ENCODE data around the gene HOXA11. TPM values are rescaled to one million over a fixed set of nuclear protein-coding genes. Genes with fewer than 3 reads are reported as not detected.

Gene HOXA11
- total RNA-seq, 2 donors from 2014 or later, result not detected

GRCh38 chr7:27152816-27153442 lies 32.1 kb downstream of the HOXA11 start:
- TF ChIP-seq, protein P1, sequence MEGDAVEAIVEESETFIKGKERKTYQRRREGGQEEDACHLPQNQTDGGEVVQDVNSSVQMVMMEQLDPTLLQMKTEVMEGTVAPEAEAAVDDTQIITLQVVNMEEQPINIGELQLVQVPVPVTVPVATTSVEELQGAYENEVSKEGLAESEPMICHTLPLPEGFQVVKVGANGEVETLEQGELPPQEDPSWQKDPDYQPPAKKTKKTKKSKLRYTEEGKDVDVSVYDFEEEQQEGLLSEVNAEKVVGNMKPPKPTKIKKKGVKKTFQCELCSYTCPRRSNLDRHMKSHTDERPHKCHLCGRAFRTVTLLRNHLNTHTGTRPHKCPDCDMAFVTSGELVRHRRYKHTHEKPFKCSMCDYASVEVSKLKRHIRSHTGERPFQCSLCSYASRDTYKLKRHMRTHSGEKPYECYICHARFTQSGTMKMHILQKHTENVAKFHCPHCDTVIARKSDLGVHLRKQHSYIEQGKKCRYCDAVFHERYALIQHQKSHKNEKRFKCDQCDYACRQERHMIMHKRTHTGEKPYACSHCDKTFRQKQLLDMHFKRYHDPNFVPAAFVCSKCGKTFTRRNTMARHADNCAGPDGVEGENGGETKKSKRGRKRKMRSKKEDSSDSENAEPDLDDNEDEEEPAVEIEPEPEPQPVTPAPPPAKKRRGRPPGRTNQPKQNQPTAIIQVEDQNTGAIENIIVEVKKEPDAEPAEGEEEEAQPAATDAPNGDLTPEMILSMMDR (IDR thresholded peaks at IDR 0.05), result no peak
- Histone ChIP-seq H3K4me3 (peak overlapping the region in 1 of 2 donors; percentile 6), H3K36me3 (no peaks in the 10 kb centered on the region), H3K9me3 (no peaks in the 10 kb centered on the region), H3K4me1 (peaks cover 0 to 58% of the 10 kb centered on the region in 2 donors), H3K27ac (no peak overlapping the region), H3K27me3 (peaks cover 66 to 91% of the 10 kb centered on the region in 2 donors)
- no peak for DNase-seq (ENCODE audit: low spot score)

DNA sequence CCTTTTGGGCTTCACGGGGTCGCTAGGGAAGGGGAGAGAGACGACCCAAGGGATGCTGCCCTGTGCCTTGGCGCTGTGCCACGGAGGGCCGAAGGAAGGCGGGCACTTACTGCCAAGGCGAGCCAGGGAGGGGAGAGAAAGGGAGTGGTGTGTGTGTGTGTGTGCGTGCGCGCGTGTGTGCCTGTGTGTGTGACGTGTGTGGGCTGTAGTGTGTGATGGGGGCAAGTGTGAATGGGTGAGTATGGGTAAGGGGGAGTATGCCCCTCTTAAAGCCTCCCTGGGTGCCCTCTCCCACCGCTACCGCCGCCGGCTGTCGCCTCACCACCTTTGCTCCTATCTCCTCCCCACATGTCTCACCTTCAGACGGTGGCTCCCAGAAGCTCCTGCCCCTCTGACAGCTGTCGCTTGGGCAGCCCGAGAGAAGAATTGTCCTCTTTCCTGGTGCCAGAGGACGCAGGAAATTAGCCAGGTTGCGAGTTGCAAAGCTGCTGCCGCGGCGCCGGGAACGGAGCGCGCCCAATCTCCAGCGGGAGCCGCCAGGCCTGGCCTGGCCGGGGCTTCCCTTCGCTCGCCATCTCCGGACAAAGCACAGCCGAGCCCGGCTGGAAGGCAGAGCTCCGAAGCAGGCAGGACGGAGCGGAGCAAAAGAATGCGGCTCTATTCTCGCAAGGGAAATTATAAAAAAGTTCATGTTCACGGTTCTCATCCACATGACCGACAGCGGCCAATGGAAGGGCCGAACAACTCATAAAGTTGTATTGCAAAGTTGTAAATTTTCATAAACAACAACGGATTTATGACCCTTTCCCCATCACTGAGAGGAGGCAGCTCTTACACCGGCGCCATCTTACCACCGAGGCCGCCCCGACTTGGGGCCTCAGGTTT lies 32.9 kb downstream of the HOXA11 start, which contains the start of gene HOXA3:
Gene HOXA3 (minus strand): TSS at position 653 of the 885 bp plus-strand sequence. CDS start 41,943 bp downstream, outside the sequence.
- Histone ChIP-seq H3K4me3 (peak within 1 kb of the TSS in 1 of 2 donors; percentile 30), H3K36me3 (no peaks in the 10 kb centered on the region), H3K27ac (no peak within 1 kb of the TSS), H3K4me1 (peaks cover 0 to 66% of the 10 kb centered on the region in 2 donors), H3K27me3 (peaks cover 64 to 96% of the 10 kb centered on the region in 2 donors), H3K9me3 (no peaks in the 10 kb centered on the region)
- TF ChIP-seq, protein P1 (IDR thresholded peaks at IDR 0.05), result no peak
- no peak for DNase-seq (ENCODE audit: low spot score)

DNA sequence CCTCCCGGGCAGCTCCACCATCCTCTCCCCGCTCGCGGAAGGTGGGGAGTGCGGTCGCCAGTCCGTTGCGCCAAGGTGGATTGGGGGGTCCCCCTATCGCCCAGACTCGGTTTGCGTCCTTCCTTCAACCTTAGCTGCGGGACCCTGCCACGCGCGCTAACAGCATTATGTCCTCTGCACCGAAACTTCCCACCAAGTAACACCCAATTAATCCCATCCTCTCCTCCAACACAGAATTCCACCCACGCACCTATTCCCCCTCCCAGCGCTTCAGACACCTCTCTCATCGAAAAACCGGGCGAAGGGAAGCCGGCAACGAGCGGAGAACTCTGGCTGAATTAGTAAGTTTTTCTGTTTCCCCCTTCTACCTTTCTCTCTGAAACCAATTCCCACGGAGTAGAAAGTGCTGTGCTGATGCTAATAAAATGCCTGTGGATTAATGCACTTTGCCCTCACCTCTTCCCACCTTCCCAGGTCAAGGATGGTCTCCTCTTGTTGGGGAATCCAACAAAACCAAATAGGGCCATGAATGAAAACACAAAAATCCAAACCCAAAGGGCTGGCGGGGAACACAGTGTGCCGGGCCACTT lies 33.6 kb downstream of the HOXA11 start:
- TF ChIP-seq, protein P1 (IDR thresholded peaks at IDR 0.05), result no peak
- Histone ChIP-seq H3K4me1 (peaks cover 0 to 63% of the 10 kb centered on the region in 2 donors), H3K4me3 (peak overlapping the region in 1 of 2 donors; percentile 30), H3K27ac (no peak overlapping the region), H3K27me3 (peaks cover 59 to 97% of the 10 kb centered on the region in 2 donors), H3K36me3 (no peaks in the 10 kb centered on the region), H3K9me3 (no peaks in the 10 kb centered on the region)
- DNase-seq (ENCODE audit: low spot score), result no peak

DNA sequence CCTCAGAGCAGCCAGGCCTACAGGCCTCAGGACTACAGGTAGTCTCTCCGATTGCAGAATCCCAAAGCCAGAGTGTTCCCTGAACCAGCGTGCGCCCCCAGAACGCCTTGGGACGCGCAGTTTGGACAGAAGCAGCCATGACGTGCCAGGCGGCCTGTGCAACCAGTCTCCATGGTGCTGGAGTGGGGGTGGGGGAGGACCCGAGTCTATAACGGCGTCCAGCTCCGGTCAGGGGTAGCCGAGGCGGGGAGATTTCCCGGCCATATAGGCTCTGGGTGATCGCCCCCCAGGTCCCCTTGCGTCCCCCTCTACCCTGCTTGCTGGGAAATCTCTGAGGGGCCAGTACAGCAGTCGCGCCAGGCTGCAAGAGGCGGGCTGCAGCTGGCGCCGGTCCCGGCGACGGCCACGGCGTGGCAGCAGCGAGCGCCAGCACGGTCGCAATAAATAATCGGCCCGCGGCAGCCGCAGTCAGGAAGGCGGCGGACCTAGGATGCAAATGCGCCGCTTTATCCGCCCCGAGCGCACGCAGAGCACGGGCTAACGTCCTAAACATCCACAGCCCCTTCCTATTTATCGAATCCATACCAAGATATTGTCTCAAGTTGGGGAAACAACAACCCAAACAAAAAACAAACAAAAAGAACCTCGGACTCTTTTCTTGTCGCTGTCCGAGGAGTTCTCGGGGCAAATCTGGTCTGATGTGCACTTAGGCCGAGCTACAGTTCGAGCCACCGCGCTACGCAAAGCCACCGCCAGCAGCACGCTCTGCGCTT lies 34.3 kb downstream of the HOXA11 start:
- Histone ChIP-seq H3K4me1 (peaks cover 0 to 56% of the 10 kb centered on the region in 2 donors), H3K9me3 (no peaks in the 10 kb centered on the region), H3K4me3 (peak overlapping the region in 1 of 2 donors; percentile 30), H3K27ac (no peak overlapping the region), H3K36me3 (no peaks in the 10 kb centered on the region), H3K27me3 (peaks cover 55 to 97% of the 10 kb centered on the region in 2 donors)
- DNase-seq (ENCODE audit: low spot score), result no peak
- TF ChIP-seq, protein P1 (IDR thresholded peaks at IDR 0.05), result peak; percentile 82 to 91
